ENCODE measurements around the gene ARMC10.

- no peak for TF ChIP-seq POLR2A (IDR thresholded peaks at IDR 0.05)
- no peak for TF ChIP-seq CTCF (IDR thresholded peaks at IDR 0.05)
Measured at GRCh38 chr7:103129702-103130549, 55.0 kb downstream of the ARMC10 start.
